ENCODE measurements around the gene COL1A2. TPM values are rescaled to one million over a fixed set of nuclear protein-coding genes. Genes with fewer than 3 reads are reported as not detected.

COL1A2 gene
- polyA plus RNA-seq, 2 of the 4 experiments (the other 2 are of a cell fraction) = 0.14 TPM; not detected in 1

DNA sequence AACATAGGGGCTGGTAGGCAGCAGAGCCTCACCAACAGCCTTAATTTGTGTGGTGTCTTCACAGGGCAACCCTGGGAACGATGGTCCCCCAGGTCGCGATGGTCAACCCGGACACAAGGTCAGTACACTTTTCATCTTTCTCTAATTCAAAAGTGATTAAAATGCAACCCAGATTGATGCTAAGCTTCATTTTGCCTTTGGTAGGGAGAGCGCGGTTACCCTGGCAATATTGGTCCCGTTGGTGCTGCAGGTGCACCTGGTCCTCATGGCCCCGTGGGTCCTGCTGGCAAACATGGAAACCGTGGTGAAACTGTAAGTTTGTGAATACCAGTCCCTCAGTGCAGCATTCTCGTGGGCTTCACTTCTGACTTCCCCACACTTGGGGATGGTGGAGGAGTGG lies 30.9 kb downstream of the COL1A2 start:
- ChIA-PET CTCF (interaction anchor here (0.6 to 5.0 kb wide), 8 partner anchors 10 to 1263 kb away, joined by 3 to 32 read pairs (median 4); no protein-coding TSS in a partner anchor), POLR2A (no interaction called here)
- ATAC-seq (no peak), FAIRE-seq (no peak), DNase-seq (ENCODE audit: low read depth in 1 of 2, low spot score in 1 of 2) (no peak)
- H3K27ac ChIP-seq = no peak overlapping the region
- H3K9me3 ChIP-seq = no peaks in the 10 kb centered on the region
- no peak overlapping the region for H3K4me3 ChIP-seq
- no peak for TF ChIP-seq ZFP36 (IDR thresholded peaks at IDR 0.05; ENCODE audit: borderline replicate concordance, partially characterized antibody)
- no peak for TF ChIP-seq SREBF2 (IDR thresholded peaks at IDR 0.05)
- TF ChIP-seq SMC3 (IDR thresholded peaks at IDR 0.05) = no peak
- no peak for TF ChIP-seq MYC (IDR thresholded peaks at IDR 0.05; ENCODE audit: borderline replicate concordance, low read length)
- TF ChIP-seq RCOR1 (IDR thresholded peaks at IDR 0.05; ENCODE audit: low read depth, low read length) = no peak
- TF ChIP-seq, protein P1, sequence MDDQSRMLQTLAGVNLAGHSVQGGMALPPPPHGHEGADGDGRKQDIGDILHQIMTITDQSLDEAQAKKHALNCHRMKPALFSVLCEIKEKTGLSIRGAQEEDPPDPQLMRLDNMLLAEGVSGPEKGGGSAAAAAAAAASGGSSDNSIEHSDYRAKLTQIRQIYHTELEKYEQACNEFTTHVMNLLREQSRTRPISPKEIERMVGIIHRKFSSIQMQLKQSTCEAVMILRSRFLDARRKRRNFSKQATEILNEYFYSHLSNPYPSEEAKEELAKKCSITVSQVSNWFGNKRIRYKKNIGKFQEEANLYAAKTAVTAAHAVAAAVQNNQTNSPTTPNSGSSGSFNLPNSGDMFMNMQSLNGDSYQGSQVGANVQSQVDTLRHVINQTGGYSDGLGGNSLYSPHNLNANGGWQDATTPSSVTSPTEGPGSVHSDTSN (IDR thresholded peaks at IDR 0.05) = no peak
- TF ChIP-seq CHD4 (IDR thresholded peaks at IDR 0.05; ENCODE audit: borderline replicate concordance) = no peak
- no peak for TF ChIP-seq NFE2L2 (conservative IDR thresholded peaks at IDR 0.05; ENCODE audit: low read length)
- no peak for TF ChIP-seq ZNF302 (CRISPR knock-in tag; IDR thresholded peaks at IDR 0.05)
- TF ChIP-seq, protein P2, sequence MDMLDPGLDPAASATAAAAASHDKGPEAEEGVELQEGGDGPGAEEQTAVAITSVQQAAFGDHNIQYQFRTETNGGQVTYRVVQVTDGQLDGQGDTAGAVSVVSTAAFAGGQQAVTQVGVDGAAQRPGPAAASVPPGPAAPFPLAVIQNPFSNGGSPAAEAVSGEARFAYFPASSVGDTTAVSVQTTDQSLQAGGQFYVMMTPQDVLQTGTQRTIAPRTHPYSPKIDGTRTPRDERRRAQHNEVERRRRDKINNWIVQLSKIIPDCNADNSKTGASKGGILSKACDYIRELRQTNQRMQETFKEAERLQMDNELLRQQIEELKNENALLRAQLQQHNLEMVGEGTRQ (IDR thresholded peaks at IDR 0.05) = no peak
- no peak for TF ChIP-seq KDM5A (IDR thresholded peaks at IDR 0.05)
- TF ChIP-seq EP300 (IDR thresholded peaks at IDR 0.05) = no peak
- TF ChIP-seq HOXA7 (CRISPR knock-in tag; IDR thresholded peaks at IDR 0.05) = no peak
- TF ChIP-seq FOSB (CRISPR knock-in tag; IDR thresholded peaks at IDR 0.05) = no peak
- TF ChIP-seq JUN (IDR thresholded peaks at IDR 0.05) = no peak
- no peak for TF ChIP-seq HOXB13 (CRISPR knock-in tag; IDR thresholded peaks at IDR 0.05; ENCODE audit: low read depth)
- no peak overlapping the region for H3K4me2 ChIP-seq
- WGBS (ENCODE audit: missing lambda C conversion rate) = 79% methylated on average over 10 of the region's 10 CpGs
- no peaks in the 10 kb centered on the region for H3K4me1 ChIP-seq

DNA sequence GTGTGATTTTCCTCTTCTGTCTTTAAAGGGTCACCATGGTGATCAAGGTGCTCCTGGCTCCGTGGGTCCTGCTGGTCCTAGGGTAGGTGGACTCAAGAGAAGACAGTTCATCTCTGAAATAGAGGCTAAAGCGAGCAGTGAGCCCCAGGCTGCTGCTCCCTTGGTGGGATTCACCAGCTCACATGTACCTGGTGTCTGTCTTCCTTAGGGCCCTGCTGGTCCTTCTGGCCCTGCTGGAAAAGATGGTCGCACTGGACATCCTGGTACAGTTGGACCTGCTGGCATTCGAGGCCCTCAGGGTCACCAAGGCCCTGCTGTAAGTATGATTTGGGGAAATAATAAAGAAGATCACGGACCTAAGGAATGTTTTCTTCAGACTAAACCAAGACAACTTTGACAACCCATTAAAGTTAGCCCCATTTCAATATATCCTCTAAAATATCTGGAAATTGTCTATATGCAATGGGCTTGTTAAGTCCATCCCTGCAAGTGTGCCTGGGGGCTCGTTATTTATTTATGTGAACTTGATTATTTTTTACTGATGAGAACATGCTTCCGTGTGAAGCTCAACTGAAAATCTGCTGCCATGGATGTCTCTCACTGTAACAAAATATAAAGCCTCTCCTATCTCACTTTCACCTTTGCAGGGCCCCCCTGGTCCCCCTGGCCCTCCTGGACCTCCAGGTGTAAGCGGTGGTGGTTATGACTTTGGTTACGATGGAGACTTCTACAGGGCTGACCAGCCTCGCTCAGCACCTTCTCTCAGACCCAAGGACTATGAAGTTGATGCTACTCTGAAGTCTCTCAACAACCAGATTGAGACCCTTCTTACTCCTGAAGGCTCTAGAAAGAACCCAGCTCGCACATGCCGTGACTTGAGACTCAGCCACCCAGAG lies 32.5 kb downstream of the COL1A2 start:
- no peak for FAIRE-seq
- Histone ChIP-seq H3K4me2 (no peak overlapping the region), H3K4me3 (no peak overlapping the region), H3K27ac (no peak overlapping the region), H3K4me1 (no peaks in the 10 kb centered on the region), H3K9me3 (no peaks in the 10 kb centered on the region)
- no peak for ATAC-seq
- ChIA-PET POLR2A (no interaction called here), CTCF (interaction anchor here (5.0 kb wide), 1 partner anchor 8 kb away, joined by 32 read pairs; no protein-coding TSS in a partner anchor)
- 69% methylated on average over 12 of the region's 12 CpGs for WGBS (ENCODE audit: missing lambda C conversion rate)
- no peak for TF ChIP-seq HOXB5 (CRISPR knock-in tag; IDR thresholded peaks at IDR 0.05)
- TF ChIP-seq, protein P3, sequence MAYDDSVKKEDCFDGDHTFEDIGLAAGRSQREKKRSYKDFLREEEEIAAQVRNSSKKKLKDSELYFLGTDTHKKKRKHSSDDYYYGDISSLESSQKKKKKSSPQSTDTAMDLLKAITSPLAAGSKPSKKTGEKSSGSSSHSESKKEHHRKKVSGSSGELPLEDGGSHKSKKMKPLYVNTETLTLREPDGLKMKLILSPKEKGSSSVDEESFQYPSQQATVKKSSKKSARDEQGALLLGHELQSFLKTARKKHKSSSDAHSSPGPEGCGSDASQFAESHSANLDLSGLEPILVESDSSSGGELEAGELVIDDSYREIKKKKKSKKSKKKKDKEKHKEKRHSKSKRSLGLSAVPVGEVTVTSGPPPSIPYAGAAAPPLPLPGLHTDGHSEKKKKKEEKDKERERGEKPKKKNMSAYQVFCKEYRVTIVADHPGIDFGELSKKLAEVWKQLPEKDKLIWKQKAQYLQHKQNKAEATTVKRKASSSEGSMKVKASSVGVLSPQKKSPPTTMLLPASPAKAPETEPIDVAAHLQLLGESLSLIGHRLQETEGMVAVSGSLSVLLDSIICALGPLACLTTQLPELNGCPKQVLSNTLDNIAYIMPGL (CRISPR knock-in tag; IDR thresholded peaks at IDR 0.05; ENCODE audit: borderline replicate concordance) = no peak
- no peak for TF ChIP-seq HOXA7 (CRISPR knock-in tag; IDR thresholded peaks at IDR 0.05)
- TF ChIP-seq, protein P4, sequence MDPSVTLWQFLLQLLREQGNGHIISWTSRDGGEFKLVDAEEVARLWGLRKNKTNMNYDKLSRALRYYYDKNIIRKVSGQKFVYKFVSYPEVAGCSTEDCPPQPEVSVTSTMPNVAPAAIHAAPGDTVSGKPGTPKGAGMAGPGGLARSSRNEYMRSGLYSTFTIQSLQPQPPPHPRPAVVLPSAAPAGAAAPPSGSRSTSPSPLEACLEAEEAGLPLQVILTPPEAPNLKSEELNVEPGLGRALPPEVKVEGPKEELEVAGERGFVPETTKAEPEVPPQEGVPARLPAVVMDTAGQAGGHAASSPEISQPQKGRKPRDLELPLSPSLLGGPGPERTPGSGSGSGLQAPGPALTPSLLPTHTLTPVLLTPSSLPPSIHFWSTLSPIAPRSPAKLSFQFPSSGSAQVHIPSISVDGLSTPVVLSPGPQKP (IDR thresholded peaks at IDR 0.05; ENCODE audit: low read depth, low read length) = no peak
- no peak for TF ChIP-seq ZNF302 (CRISPR knock-in tag; IDR thresholded peaks at IDR 0.05)
- DNase-seq (ENCODE audit: low read depth in 1 of 2, low spot score in 1 of 2) = no peak

Measured in A549 (cell line).